HG03342 (cell line): ENCODE results near the gene KLHL9.
"Not testable (repeated sequence)": the region's sequence is repeated elsewhere in the genome, so short reads cannot be mapped to it uniquely, and the experiment has no call there.

Experiments used
- ATAC-seq: cut with Tn5 transposase; IDR thresholded peaks from one replicate; pipeline ENCODE4 v1.9.1; 2021; ENCODE audit warnings: mild to moderate bottlenecking, moderate library complexity; ENCODE audit not compliant: unreplicated experiment

KLHL9 gene

DNA sequence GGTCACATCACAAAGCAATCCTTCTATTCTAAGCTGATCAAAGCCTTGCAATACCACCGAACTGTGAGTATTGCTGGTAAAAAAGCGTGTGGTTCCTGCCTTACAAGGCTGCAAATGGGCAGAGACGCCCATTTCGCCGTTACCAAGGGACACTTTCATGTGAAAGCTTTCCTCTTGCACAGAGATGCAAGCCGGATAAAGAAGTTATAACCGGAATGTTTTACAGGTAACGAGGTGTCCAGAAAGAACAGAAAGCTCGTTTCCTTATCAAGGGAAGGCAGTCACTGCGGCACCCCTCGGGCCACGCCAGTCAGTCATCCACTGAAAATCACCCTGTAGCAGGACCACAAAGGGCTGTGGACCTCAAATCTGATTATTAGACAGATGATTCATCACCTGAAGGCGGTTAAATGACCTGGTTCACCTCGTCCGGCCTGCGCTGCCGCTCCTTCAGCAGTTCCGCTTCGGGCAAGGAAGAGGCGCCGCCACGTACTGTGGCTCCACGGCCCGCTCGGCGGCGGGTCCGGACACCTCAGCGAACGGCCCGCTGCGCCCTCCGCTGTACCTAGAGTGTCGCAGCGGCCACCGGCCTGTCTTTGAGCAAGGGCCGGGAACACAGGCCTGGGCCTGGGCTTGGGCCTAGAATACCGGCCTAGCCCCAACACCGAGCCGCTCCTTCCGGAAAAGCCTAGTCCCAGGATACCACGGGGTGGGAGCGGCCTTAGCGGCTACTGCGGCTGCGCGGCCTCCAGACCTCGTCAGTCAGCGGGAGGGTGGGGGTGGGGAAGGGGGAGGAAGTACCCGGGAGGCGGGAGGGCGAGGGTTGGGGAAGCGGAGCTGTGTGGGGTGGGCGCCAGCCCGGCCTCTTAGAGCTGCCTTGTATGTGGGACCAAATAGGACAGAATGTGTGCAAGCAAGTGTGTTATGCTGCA is at the start of gene KLHL9:
KLHL9 (minus strand) TSS at position 704 of the 932 bp plus-strand sequence; CDS start at position 159, 545 bp downstream.
- ATAC-seq, result peak; percentile 88

DNA sequence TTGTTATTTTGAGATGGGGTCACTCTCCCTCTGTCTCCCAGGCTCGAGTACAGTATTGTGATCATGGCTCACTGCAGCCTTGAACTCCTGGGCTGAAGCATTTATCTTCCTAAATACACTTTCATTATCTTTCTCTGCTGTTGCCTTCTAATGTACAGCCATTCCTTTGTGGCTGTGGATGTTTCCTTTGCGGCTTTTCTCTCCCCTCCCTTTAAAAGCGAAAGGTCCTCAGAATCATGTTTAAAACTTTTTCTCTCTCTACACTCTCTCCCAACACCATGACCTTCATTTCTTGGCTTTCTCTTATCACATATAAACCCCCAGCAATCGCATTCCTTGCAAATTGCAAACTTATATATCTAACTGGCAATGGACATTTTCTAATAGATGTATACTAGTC is 48.4 kb upstream of the KLHL9 start:
- no peak for ATAC-seq

GRCh38 chr9:21381448-21382339 is 46.5 kb upstream of the KLHL9 start:
- peak; percentile 96 for ATAC-seq

GRCh38 chr9:21371467-21371866 is 36.3 kb upstream of the KLHL9 start:
- ATAC-seq, result not testable (repeated sequence)

- ATAC-seq, result no peak
Observed at GRCh38 chr9:21367957-21368356, 32.8 kb upstream of the KLHL9 start, which contains the start of gene IFNA13. Gene IFNA13, minus strand, starts transcription at chr9:21368057. Its CDS starts 47 bp downstream, at chr9:21368010.

- ATAC-seq, result peak; percentile 98
Observed at GRCh38 chr9:21367169-21367568, 32.0 kb upstream of the KLHL9 start.

DNA sequence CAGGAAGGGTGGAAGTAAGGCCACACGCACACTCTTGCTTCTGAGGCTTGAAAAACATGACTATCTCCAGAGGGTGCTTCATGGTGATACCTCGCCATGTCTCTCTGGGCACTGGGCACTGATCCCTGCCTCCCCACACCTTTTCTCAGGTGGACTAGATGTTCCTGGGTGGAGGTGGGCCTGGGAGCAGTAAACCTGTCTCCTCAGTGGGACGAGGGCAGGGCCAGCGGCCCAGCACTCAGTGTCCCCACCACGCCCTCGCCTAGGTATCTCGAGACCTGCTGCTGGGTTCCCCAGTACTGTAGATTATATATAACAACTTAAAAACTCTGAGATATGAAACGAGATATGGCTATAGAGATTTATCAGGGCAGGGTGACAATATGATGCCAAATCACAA is 27.1 kb upstream of the KLHL9 start:
- no peak for ATAC-seq

GRCh38 chr9:21357479-21358460 is 22.6 kb upstream of the KLHL9 start:
- ATAC-seq, result peak; percentile 93

- no peak for ATAC-seq
Observed at GRCh38 chr9:21350787-21351186, 15.6 kb upstream of the KLHL9 start, which contains the start of gene IFNA6. Gene IFNA6, minus strand, starts transcription at chr9:21350887. Its CDS starts 0 bp downstream, at chr9:21350887.

GRCh38 chr9:21348430-21348970 is 13.3 kb upstream of the KLHL9 start:
- ATAC-seq, result no peak

- ATAC-seq, result no peak
Observed at GRCh38 chr9:21340735-21341134, 5.5 kb upstream of the KLHL9 start.

DNA sequence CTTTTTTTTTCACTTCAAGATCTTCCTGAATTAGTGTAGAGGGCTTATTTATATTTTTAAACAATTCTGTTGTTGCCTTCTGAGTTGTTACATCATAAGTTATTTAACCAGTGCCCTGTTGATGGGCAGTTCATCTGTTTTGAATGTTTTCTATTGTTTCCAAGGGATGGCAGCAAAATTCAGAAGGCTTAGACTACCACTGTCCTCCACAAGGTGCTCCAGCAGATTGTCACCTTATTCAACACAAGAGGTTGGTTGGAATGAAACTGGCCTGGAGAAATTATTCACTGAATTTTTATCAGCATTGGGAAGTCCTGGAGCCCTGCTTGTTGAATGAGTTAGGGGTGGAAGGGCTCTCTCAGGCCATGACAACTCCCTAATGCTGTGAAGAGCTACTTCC is 1.3 kb upstream of the KLHL9 start:
- no peak for ATAC-seq

DNA sequence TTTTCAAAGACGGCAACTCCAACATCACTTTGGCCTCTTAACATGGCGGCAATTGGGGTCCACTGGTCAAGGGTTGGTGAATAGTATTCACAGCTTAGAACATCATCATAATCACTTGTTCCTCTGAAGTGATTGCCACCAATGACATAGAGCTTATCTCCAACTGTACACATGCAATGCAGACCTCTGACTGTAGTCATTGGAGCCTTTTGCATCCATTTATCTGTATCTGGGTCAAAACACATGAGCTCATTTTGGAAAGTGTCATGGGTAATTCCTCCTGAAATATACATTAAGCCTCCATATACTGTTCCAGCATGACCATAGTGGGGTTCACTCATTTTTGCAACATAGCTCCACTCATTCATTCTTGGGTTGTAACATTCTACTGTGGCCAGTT is 2.0 kb downstream of the KLHL9 start:
- ATAC-seq, result no peak

- no peak for ATAC-seq
Observed at GRCh38 chr9:21331676-21332402, 3.4 kb downstream of the KLHL9 start.

DNA sequence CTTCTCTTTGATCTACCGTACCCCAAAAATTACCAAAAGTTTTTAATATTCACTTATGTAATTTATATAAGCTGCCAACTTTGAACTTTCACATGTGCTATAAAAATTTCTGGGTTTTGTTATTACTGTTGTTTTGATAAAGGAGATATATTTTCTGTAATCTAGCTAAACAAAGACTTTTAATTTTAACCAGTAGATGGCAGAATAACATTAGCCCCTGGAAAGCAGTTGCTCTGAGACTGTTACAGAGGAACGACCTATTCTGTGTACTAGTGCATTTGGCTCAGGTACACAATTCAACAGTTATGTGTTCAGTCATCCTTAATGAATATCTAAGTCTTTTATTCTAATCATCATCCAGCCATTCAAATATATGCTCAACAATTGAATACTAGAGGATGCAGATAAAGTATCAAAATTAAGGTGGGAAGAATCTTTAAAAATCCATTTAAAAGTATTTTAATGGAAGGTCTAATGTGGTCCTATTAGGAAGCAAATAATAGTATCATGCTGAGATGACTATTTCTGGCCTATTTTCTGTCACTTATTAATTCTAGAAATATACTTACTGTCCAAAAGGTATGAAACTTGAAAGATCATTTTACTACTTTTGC is 8.6 kb downstream of the KLHL9 start:
- peak; percentile 82 for ATAC-seq

GRCh38 chr9:21324047-21324446 is 11.2 kb downstream of the KLHL9 start:
- no peak for ATAC-seq

GRCh38 chr9:21322911-21323461 is 12.2 kb downstream of the KLHL9 start:
- ATAC-seq, result no peak

DNA sequence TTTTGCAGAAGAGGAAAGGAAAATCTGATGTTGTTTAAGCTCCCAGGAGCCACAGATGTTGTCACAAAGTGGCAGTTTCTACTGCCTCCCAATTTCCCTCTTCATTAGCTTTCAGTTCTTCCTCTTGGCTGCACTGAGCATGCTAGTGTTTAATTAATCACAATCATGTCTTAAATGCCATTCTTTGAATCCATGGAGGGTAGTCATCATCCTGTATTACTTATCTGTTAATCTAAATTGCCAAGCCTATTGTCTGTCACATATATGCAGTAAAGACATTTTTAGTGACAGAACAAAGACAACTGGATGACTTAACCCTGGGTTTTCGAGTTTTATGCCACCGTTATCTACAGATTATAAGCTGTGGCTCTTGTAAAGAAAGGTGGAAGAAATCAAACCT is 14.7 kb downstream of the KLHL9 start:
- ATAC-seq, result no peak
